ENCODE measurements around the gene OR51D1.

The OR51D1 gene

GRCh38 chr11:4636962-4637661 is at the start of gene OR51D1:
Gene OR51D1 (plus strand): TSS chr11:4637477. CDS start chr11:4639791, 2,314 bp downstream.
- peak; percentile 35 for DNase-seq

- DNase-seq, result no peak
These were observed 48.3 kb upstream of the OR51D1 start for GRCh38 chr11:4589017-4589416.

GRCh38 chr11:4593739-4594138 is 43.5 kb upstream of the OR51D1 start, which contains the start of gene OR52I1:
Gene OR52I1 (plus strand): TSS chr11:4594039. CDS start chr11:4594039, 0 bp downstream.
- no peak for DNase-seq

GRCh38 chr11:4605057-4605456 is 32.2 kb upstream of the OR51D1 start:
- no peak for DNase-seq

GRCh38 chr11:4606231-4607015 is 30.9 kb upstream of the OR51D1 start:
- DNase-seq, result no peak

GRCh38 chr11:4607096-4607495 is 30.2 kb upstream of the OR51D1 start:
- no peak for DNase-seq

GRCh38 chr11:4607781-4608666 is 29.3 kb upstream of the OR51D1 start, which contains the start of gene TRIM68:
Gene TRIM68 (minus strand): TSS chr11:4608231. CDS start chr11:4605504, 2,727 bp downstream.
- DNase-seq, result peak; percentile 89

GRCh38 chr11:4610258-4610935 is 26.9 kb upstream of the OR51D1 start:
- no peak for DNase-seq

- DNase-seq, result no peak
These were observed 25.3 kb upstream of the OR51D1 start for GRCh38 chr11:4611986-4612385.

- no peak for DNase-seq
These were observed 21.3 kb upstream of the OR51D1 start for GRCh38 chr11:4615856-4616444.

- DNase-seq, result no peak
These were observed 17.8 kb upstream of the OR51D1 start for GRCh38 chr11:4619514-4619913.

GRCh38 chr11:4626207-4627099 is 10.8 kb upstream of the OR51D1 start:
- DNase-seq, result peak; percentile 61

GRCh38 chr11:4636136-4636535 is 1.1 kb upstream of the OR51D1 start:
- DNase-seq, result no peak

- DNase-seq, result no peak
These were observed 378 bp downstream of the OR51D1 start for GRCh38 chr11:4637662-4638047.

- DNase-seq, result no peak
These were observed 2.7 kb downstream of the OR51D1 start for GRCh38 chr11:4639931-4640330.

- DNase-seq, result no peak
These were observed 4.2 kb downstream of the OR51D1 start for GRCh38 chr11:4641501-4641900.

GRCh38 chr11:4642043-4642442 is 4.8 kb downstream of the OR51D1 start:
- DNase-seq, result no peak

GRCh38 chr11:4643076-4643475 is 5.8 kb downstream of the OR51D1 start:
- no peak for DNase-seq

- no peak for DNase-seq
These were observed 6.4 kb downstream of the OR51D1 start, which contains the start of gene OR51E1 for GRCh38 chr11:4643682-4644081. Gene OR51E1 (plus strand): TSS chr11:4643982. CDS start chr11:4652527, 8,545 bp downstream.

GRCh38 chr11:4644233-4644632 is 7.0 kb downstream of the OR51D1 start:
- DNase-seq, result no peak

GRCh38 chr11:4645974-4646373 is 8.7 kb downstream of the OR51D1 start:
- no peak for DNase-seq

Measured in GDM1 (cell line).